Activated CD4-positive, CD25-positive, alpha-beta regulatory T cell treated with anti-CD3 and anti-CD28 coated beads, Interleukin-2, amount 50 U/mL, for 16 hours (primary cell): Measurements from ENCODE around the gene AKAP5.
"Not testable (repeated sequence)": the region's sequence is repeated elsewhere in the genome, so short reads cannot be mapped to it uniquely, and the experiment has no call there.

Source experiments
- DNase-seq: peaks from one replicate; pipeline ENCODE4 v3.0.0-alpha.2; 2020; ENCODE audit warnings: low read depth, low spot score

Gene AKAP5

DNA sequence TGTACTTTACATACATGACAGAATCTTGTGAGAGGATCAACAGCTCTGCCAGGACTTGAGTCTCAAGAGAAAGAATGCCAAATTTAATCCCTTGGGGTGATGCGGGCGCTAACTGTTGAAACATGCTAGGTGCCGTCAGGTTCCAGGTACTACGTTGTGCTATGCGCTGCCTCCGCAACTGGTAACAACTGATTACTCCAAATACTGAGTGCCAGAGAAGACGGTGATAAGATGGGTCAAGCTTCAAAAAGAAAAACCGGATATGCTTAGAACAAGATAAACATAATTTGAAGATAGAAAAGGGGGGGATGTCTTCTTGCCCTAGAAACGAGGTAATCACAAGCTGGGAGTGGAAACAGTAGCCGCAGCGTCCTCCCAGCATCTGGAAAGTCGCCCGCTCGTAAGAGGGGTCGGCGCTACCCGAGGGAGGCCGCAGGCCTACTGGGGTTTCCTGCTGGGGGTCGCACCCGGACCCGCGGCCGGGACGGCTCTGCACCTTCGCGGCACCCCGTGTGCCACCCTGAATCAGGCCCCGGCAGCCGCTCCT is 37.7 kb downstream of the AKAP5 start:
- no peak for DNase-seq

GRCh38 chr14:64503434-64504309 is 38.4 kb downstream of the AKAP5 start, which contains the start of gene ZBTB25:
Gene ZBTB25 (minus strand): TSS chr14:64503838. CDS start chr14:64490533, 13,305 bp downstream.
- peak; percentile 97 for DNase-seq

DNA sequence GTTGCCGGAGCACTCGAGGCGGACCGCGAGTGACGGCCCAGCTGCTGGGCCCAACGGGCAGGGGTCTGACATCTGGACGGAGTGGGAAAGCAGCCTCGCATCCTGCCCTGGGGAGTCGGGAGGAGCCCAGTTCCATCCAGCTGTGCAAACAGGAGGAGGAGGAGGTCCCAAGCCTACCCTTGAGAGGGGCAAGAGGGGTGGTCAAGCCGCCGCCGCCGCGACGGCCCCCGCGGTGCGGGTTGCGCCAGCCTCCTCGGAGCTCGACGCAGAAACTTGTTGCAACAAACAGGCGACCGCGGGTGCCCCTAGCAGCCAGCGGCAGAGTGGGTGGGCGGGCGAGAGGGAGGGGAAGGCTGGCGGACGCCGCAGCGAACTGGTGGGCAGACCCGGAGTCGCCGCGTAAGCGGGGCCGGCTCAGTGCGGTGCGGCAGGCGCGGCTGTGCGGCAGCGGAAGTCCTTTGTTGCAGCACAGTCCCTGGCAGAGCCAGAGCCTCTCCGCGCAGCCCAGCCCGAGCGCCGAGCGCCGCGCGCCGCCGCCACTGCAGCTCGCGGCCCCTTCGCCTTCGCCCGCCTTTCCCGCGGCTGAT is 39.1 kb downstream of the AKAP5 start, which contains the start of gene ZBTB1:
Gene ZBTB1 (plus strand): TSS at position 461 of the 587 bp plus-strand sequence. CDS start 16,735 bp downstream, outside the sequence.
- peak; percentile 74 for DNase-seq

DNA sequence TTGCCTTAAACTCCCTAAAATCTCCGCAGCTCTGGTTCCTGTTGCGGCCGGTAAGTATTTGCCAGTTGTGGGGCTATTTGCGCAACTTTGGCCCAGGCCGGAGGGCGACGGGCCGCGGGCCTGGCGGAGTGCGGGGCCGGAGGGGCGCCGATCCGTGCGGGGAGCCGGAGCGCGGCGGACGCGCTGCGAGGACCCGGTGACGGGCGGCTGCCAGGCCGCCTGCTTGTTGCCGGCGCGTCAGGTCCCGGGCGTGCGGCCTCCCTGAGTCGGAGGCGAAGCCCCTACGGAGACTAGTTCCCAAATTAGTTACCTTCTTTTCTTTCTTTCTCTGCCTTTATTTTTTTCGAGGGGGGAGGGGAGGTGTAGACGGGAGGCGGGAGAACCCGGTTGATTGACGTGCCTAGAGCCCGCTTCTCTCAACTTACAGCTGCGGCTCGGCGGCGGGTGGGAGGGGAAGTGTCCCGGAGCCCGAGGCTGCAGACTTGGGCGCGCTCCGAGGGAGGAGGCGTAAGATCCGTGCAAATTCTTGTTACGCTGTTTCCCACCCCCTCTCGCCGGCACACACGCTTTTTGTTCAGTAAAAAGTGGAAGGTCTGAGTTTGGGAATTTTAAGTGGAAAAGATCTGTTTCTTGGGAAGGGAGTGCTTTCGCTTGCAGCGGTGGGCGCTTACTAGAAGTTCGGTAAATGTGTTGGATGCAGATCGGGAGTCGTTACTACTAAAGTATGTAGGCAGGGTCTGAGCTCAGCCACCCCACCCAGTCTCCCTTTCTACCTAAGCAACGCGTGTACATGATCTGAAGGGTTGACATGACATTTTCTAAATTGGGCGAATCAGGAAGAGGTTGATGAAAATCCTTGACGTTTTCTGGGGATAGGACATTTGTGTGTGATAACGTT is 39.8 kb downstream of the AKAP5 start:
- peak; percentile 70 for DNase-seq

DNA sequence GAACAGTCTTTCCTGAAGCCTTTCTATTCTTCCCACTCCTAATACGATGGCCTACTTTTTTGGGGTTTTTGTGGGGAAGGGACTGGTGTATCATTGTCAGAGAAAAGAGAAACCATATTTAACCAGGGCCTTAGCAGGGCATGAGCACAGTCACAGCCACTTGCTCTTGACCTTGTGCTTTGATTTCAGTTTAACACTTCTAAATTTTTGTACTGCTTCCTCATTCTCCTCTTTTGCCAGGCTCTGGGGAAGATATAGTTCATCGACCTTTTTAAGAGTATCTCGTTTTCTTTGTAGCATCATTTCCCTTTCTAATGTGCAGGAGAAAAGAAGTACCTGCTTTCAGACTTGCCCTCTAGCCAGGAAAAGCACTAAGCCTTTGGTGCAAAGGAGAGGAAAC is 41.4 kb downstream of the AKAP5 start:
- no peak for DNase-seq

DNA sequence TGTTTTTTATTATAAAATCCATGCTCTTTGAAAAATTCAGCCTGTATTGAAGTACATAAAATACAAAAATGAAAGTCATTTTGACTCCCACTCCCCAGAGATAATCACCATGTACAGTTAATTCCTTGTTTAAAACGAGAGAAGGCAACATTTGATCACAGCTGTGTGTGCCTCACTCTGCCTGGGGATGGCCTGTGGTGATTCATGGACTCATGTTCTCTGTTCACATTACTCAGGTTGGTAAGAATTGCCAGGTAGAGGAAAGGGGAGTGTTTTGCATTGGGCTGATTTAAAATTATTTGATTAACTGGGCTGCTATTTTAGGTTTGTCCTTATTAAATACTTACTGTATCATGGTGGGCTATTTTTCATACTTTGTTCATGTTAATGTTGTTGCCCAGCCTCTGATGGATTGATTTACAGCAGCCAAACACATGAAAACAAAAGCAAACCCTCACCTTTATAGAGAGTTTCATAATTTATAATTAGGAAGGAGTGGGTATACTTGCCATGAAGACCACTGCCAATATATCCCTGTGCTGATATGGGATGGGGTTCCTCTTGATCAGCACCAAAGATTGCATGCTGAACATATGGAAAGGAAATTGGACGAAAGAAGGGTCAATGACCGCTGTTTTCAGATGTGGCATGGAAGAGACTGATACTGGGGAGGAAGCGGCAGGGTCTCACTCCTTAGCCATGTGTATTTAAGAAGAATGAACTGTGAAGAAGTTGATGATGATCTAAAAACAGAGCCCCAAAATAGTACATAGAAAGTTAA is 42.3 kb downstream of the AKAP5 start:
- no peak for DNase-seq

DNA sequence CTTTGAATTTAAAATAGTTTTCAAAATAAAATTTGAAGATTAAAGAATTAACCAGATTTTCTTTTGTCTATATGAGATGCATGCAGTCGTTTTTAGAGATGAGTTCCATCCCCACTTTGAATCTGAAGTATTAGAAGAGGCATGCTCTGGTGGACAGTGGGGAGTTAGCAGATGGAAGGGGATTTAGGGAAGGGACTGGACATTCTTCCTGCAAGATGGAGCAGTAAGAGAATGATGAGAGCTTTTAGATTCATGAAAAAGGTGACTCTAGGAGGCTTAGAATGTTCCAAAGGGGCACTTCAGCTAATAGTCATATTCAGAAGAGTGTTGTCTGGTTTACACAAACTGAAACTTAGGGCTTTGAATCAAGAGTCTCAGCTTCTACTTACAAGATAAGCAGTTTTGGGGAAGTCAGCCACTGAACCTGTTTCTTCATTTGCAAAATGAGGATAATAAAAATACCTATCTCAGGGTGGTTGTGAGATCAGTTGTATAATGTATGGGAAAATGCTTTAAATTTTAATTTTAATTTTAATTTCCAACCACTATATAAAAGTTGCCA is 43.0 kb downstream of the AKAP5 start:
- DNase-seq = no peak

DNA sequence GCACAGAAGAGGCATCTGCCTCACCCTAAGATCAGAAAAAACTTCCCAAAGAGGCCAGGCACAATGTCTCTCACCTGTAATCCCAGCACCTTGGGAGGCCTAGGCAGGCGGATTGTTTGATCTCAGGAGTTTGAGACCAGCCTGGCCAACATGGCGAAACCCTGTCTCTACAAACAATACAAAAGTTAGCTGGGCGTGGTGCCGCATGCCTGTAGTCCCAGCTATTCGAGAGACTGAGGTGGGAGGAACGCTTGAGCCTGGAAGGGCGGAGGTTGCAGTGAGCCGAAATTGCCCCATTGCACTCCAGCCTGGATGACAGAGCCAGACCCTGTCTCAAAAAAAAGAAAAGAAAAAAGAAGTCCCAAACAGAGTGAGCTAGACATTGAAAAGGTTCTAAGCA is 43.7 kb downstream of the AKAP5 start:
- DNase-seq = no peak

DNA sequence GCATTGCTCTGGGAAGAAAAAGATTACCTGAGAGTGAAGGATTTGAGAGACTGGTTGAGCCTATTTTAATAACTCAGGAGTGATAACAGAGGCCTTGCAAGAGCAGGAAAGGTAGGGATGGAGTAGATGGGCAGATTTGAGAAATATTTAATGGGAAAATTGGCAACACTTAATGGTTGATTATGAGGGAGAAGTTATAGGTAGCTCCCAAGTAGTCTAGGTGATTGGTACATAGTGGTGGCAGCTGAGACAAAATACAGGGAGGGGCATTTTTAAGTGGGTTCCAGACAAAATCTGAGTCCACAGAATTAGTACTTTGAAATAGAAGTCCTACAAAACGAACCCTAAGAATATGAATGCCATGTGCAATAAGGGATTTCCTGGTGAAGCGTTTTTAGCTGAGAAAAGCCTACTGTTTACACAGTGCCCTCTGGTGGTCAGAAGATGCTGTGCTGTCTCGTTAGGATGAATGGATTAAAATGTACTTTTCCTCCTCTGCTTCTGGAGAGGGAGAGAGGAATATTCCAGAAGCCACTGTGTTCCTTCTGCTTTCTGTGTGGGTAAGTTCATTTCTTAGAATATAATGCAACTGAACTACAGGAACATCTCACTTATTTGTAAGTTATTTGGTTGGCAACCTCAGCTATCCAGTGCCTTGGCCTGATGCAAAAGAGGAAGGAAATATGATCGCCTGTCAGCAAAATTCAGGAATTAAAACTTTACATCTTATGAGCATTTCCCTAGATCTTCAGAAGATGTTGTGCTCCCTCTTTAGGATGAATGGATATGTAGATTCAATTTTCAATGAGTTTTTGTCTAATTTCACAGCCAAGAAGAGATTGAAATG is 45.7 kb downstream of the AKAP5 start:
- peak; percentile 55 for DNase-seq

DNA sequence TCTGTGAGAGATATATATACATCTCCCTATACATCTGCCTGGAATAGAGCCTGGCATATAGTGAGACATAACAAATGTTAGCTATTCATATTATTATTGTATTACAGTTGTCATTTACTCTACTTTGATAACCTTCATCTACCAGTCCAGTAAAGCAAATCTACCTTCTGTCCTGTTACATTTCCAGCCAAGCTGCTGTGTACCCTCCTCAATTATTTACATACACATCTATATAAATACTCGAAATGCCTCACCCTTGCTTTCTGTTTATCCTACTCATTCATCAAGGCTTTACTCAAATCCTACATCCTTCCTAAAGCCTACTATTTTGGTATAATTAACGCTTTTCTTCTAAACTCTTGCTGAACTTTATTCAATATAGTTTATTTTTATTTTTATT is 48.0 kb downstream of the AKAP5 start:
- DNase-seq = no peak

DNA sequence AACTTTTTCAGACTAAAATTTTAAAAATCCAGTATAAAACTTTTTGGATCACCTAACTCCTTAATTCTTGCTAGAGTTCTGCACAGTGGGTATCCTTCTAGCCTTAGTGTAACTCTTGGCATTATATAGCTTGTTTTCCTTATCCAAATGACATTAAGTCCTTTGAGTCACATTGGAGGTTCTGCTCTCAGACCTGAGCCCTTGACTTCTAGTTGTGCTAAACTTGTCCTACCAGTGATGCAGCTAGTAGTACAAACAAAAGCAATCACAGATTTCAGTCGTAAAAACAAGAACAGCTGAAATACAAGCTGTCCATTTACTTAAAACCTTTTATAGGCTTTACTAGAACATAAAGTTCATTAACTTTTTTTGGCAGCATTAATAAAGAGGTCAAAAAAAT is 49.8 kb downstream of the AKAP5 start:
- DNase-seq = no peak

GRCh38 chr14:64516969-64517368 is 51.7 kb downstream of the AKAP5 start:
- no peak for DNase-seq

- not testable (repeated sequence) for DNase-seq
Measured at GRCh38 chr14:64517667-64518066, 52.4 kb downstream of the AKAP5 start.

DNA sequence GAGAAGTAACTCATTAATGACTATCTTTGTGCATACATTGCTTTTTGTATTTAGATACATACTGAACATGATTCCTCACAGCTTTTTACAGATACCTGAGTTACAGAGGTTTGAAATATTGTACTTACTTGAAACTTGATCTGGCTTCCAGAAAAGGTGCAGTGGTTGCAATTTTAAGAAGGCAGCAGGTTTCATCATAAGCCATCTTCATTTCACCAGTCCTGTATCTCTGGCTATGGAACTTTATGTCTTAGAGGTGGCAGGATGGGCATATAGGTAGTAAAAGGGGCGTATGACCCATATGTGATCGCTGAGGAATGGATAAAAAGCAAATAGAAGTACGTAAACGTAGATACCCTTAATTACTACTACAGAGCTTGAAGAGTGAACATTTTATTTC is 52.9 kb downstream of the AKAP5 start:
- no peak for DNase-seq

- no peak for DNase-seq
Measured at GRCh38 chr14:64520699-64521098, 55.4 kb downstream of the AKAP5 start.

DNA sequence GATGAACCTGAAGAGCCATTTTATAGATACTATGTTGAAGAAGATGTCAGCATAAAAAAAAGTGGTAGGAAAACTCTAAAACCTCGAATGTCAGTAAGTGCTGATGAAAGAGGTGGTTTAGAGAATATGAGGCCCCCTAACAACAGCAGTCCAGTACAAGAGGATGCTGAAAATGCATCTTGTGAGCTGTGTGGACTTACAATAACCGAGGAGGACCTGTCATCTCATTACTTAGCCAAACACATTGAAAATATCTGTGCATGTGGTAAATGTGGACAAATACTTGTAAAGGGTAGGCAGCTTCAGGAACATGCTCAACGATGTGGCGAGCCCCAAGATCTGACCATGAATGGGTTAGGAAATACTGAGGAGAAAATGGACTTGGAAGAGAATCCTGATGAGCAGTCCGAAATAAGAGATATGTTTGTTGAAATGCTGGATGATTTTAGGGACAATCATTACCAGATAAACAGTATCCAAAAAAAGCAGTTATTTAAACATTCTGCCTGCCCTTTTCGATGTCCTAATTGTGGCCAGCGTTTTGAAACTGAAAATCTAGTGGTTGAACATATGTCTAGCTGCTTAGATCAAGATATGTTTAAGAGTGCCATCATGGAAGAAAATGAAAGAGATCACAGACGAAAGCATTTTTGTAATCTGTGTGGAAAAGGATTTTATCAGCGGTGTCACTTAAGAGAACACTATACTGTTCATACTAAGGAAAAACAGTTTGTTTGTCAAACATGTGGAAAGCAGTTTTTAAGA is 57.5 kb downstream of the AKAP5 start:
- DNase-seq = no peak
